Transverse colon (tissue), 4 donors: ENCODE measurements around the gene NXF3. TPM values are rescaled to one million over a fixed set of nuclear protein-coding genes. Genes with fewer than 3 reads are reported as not detected.
"Not testable (repeated sequence)": the region's sequence is repeated elsewhere in the genome, so short reads cannot be mapped to it uniquely, and the experiment has no call there.

ENCODE experiments used
- DNase-seq: peaks from one replicate; pipeline ENCODE4 v3.0.0-alpha.2; 2019
- H3K27ac ChIP-seq, 4 donors: fragments of 200-600 bp; sonication (generic); 2 replicates each; pipeline ENCODE4 v1.5.1; 2016 to 2018; ENCODE audit warnings: inconsistent platforms in 4 of 4
- H3K27me3 ChIP-seq: fragments of 200-600 bp; sonication (generic); 2 replicates; pipeline ENCODE4 v1.5.1; 2017; ENCODE audit warnings: inconsistent platforms
- H3K36me3 ChIP-seq, 4 donors: fragments of 200-600 bp; sonication (generic); 2 replicates each; pipeline ENCODE4 v1.5.1; 2017 to 2019; ENCODE audit warnings: inconsistent platforms in 4 of 4
- H3K4me1 ChIP-seq, 4 donors: fragments of 200-600 bp; sonication (generic); 2 replicates each; pipeline ENCODE4 v1.5.1; 2017 to 2020; ENCODE audit warnings: inconsistent platforms in 4 of 4
- H3K4me3 ChIP-seq, 4 donors: fragments of 200-600 bp; sonication (generic); 1 replicate in 1 of 4; 2 replicates in 3 of 4; pipeline versions ENCODE4 v1.5.1 to v1.6.1; 2017 to 2019; ENCODE audit warnings: inconsistent platforms in 4 of 4
- H3K9me3 ChIP-seq, 2 donors: fragments of 200-600 bp; sonication (generic); 2 replicates each; pipeline ENCODE4 v1.5.1; 2017 to 2019; ENCODE audit warnings: inconsistent platforms in 2 of 2
- CTCF ChIP-seq, 5 experiments: fragments of 200-600 bp in 3 of 5; fragments of 450-650 bp in 2 of 5; sonication (generic) in 3 of 5; IDR thresholded peaks; 1 replicate in 2 of 5; 2 replicates in 3 of 5; pipeline ENCODE4 v1.5.1; 2016 to 2017; ENCODE audit warnings: antibody characterized with exemption in 5 of 5, inconsistent platforms in 3 of 5, mild to moderate bottlenecking in 2 of 5, moderate library complexity in 1 of 5
- EP300 ChIP-seq: sonication (generic); formaldehyde crosslinking; IDR thresholded peaks from one replicate; pipeline ENCODE4 v1.6.1; 2017; ENCODE audit warnings: antibody characterized with exemption, low read depth
- POLR2A ChIP-seq: fragments of 450-650 bp; IDR thresholded peaks from one replicate; pipeline ENCODE4 v1.6.1; 2016; ENCODE audit warnings: antibody characterized with exemption, mild to moderate bottlenecking, moderate library complexity
- POLR2AphosphoS5 ChIP-seq, 3 donors: sonication (generic); formaldehyde crosslinking; IDR thresholded peaks; one replicate each; pipeline ENCODE4 v1.6.1; 2016; ENCODE audit warnings: antibody characterized with exemption in 3 of 3
- WGBS, 2 donors: methylation state at CpG; one replicate each; pipeline ENCODE4 v1.1.5; 2018; ENCODE audit warnings: low coverage in 1 of 2; 5-methylcytosine and 5-hydroxymethylcytosine counted together
- in situ Hi-C, 4 donors: fragments of 200-750 bp; cut with MboI; loops; one replicate each; pipeline versions ENCODE4 v1.15.0 to v1.15.1; 2017; ENCODE audit warnings: low sequenced_read_pairs in 3 of 4, low pct_ligation_motif_present in 1 of 4, low pct_unique_long_range_greater_than_20kb in 1 of 4
- intact Hi-C: fragments of 100-400 bp; cut with DNase I; formaldehyde crosslinking; loops from one replicate; pipeline ENCODE4 v1.15.1; 2023; ENCODE audit warnings: low total_unique reads
- total RNA-seq, 4 donors: library from RNA; depleted of rRNA; stranded (reverse); fragments of >200 nt; gene quantifications; one replicate each; pipeline ENCODE4 v1.1.0, GENCODE V29; 2016

The NXF3 gene
- total RNA-seq, 4 donors from 2014 or later = 0.64 to 2.0 TPM; not detected in 2

GRCh38 chrX:103107836-103108235, 14.9 kb upstream of the NXF3 start:
- no peaks in the 10 kb centered on the region for H3K27me3 ChIP-seq
- H3K4me3 ChIP-seq = no peak overlapping the region
- DNase-seq = no peak
- no peak for TF ChIP-seq EP300
- TF ChIP-seq POLR2A = no peak
- no peak for TF ChIP-seq POLR2AphosphoS5 (IDR thresholded peaks at IDR 0.05)
- no peak for TF ChIP-seq CTCF (IDR thresholded peaks at IDR 0.05)
- no peak overlapping the region for H3K27ac ChIP-seq
- H3K9me3 ChIP-seq = no peaks in the 10 kb centered on the region
- intact Hi-C loops = no loop called here
- no peaks in the 10 kb centered on the region for H3K36me3 ChIP-seq
- no peaks in the 10 kb centered on the region for H3K4me1 ChIP-seq
- 95% methylated on average over 4 of the region's 4 CpGs; no CpG with 5 or more reads in 1 of the 2 donors for WGBS, 2 donors
- in situ Hi-C loops = no loop called here

- H3K27ac ChIP-seq, intact Hi-C loops: not testable (repeated sequence)
- WGBS, 2 donors = 92% methylated on average over 14 of the region's 21 CpGs; no CpG with 5 or more reads in 1 of the 2 donors
These were observed 14.3 kb upstream of the NXF3 start for GRCh38 chrX:103107227-103107737.

GRCh38 chrX:103104370-103104769, 11.4 kb upstream of the NXF3 start:
- H3K27ac ChIP-seq, intact Hi-C loops, H3K4me1 ChIP-seq, H3K9me3 ChIP-seq, H3K36me3 ChIP-seq, H3K4me3 ChIP-seq, in situ Hi-C loops, DNase-seq, H3K27me3 ChIP-seq: not testable (repeated sequence)
- 95% methylated on average over 12 of the region's 26 CpGs; no CpG with 5 or more reads in 1 of the 2 donors for WGBS, 2 donors

More at GRCh38 chrX:103107227-103107737, 14.3 kb upstream of the NXF3 start:
- H3K27me3 ChIP-seq, H3K4me3 ChIP-seq, H3K9me3 ChIP-seq, in situ Hi-C loops, DNase-seq, H3K4me1 ChIP-seq, H3K36me3 ChIP-seq: not testable (repeated sequence)

- intact Hi-C loops, H3K4me1 ChIP-seq, H3K36me3 ChIP-seq, H3K27me3 ChIP-seq, H3K9me3 ChIP-seq, DNase-seq, H3K27ac ChIP-seq, H3K4me3 ChIP-seq, in situ Hi-C loops: not testable (repeated sequence)
- no CpG with 5 or more reads among the region's 2 CpGs for WGBS, 2 donors
These were observed 10.9 kb upstream of the NXF3 start for GRCh38 chrX:103103866-103104265.

GRCh38 chrX:103101299-103102042, 8.5 kb upstream of the NXF3 start:
- 37% methylated on average over 3 of the region's 3 CpGs; no CpG with 5 or more reads in 1 of the 2 donors for WGBS, 2 donors
- in situ Hi-C loops = no loop called here
- Histone ChIP-seq H3K9me3 (no peaks in the 10 kb centered on the region), H3K4me3 (no peak overlapping the region), H3K27me3 (no peaks in the 10 kb centered on the region), H3K36me3 (no peaks in the 10 kb centered on the region), H3K4me1 (no peaks in the 10 kb centered on the region), H3K27ac (no peak overlapping the region)
- intact Hi-C loops = no loop called here
- DNase-seq = no peak
- TF ChIP-seq POLR2AphosphoS5 (IDR thresholded peaks at IDR 0.05) (no peak), CTCF (IDR thresholded peaks at IDR 0.05) (no peak), POLR2A (no peak), EP300 (no peak)
